Activated naive CD8-positive, alpha-beta T cell treated with anti-CD3 and anti-CD28 coated beads for 36 hours (primary cell): Measurements from ENCODE around the gene CACTIN. TPM values are rescaled to one million over a fixed set of nuclear protein-coding genes. Genes with fewer than 3 reads are reported as not detected.

ENCODE experiments used
- DNase-seq: peaks from one replicate; pipeline ENCODE4 v3.0.0; 2021
- H3K27ac Mint-ChIP-seq: one replicate; pipeline ENCODE4 v1.8.0; 2022; ENCODE audit warnings: mild to moderate bottlenecking, moderate library complexity, mixed read lengths
- H3K27me3 Mint-ChIP-seq: one replicate; pipeline ENCODE4 v1.8.0; 2022; ENCODE audit warnings: mild to moderate bottlenecking, mixed read lengths
- H3K36me3 Mint-ChIP-seq: one replicate; pipeline ENCODE4 v1.8.0; 2021; ENCODE audit warnings: mild to moderate bottlenecking, mixed read lengths
- H3K4me1 Mint-ChIP-seq: one replicate; pipeline ENCODE4 v1.8.0; 2021; ENCODE audit warnings: mixed read lengths
- H3K4me3 Mint-ChIP-seq: one replicate; pipeline ENCODE4 v1.8.0; 2022; ENCODE audit warnings: mild to moderate bottlenecking, moderate library complexity, mixed read lengths
- H3K9me3 Mint-ChIP-seq: one replicate; pipeline ENCODE4 v1.8.0; 2022; ENCODE audit warnings: mixed read lengths
- total RNA-seq, 2 experiments: library from RNA; stranded (reverse); gene quantifications; one replicate each; pipeline ENCODE4 v1.2.3, GENCODE V29; 2021

Gene CACTIN
- total RNA-seq, 2 experiments from 2014 or later, result 33.0 to 34.4 TPM

DNA sequence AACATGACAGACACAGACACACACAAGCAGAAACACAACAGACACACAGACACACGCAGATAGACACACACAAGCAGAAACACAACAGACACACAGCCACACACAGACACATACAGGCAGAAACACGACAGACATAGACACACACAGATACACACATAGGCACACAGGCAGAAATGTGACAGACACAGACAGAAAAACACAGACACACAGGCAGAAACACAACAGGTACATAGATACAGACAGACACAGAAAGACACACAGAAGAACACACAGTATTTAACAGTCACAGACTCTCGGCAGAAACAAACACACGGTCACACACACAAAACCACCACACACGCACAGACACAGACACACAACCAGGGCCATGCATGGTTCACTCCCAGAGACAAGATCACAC is 20.8 kb downstream of the CACTIN start:
- no peaks in the 10 kb centered on the region for H3K27me3 Mint-ChIP-seq
- H3K4me3 Mint-ChIP-seq, result no peak overlapping the region
- no peaks in the 10 kb centered on the region for H3K36me3 Mint-ChIP-seq
- H3K27ac Mint-ChIP-seq, result no peak overlapping the region
- no peaks in the 10 kb centered on the region for H3K9me3 Mint-ChIP-seq
- DNase-seq, result no peak
- H3K4me1 Mint-ChIP-seq, result peaks cover 7% of the 10 kb centered on the region

GRCh38 chr19:3605361-3605760 is 21.2 kb downstream of the CACTIN start:
- Mint-ChIP-seq H3K4me3 (no peak overlapping the region), H3K9me3 (no peaks in the 10 kb centered on the region), H3K4me1 (peaks cover 7% of the 10 kb centered on the region), H3K27me3 (no peaks in the 10 kb centered on the region), H3K27ac (no peak overlapping the region), H3K36me3 (no peaks in the 10 kb centered on the region)
- DNase-seq, result no peak

DNA sequence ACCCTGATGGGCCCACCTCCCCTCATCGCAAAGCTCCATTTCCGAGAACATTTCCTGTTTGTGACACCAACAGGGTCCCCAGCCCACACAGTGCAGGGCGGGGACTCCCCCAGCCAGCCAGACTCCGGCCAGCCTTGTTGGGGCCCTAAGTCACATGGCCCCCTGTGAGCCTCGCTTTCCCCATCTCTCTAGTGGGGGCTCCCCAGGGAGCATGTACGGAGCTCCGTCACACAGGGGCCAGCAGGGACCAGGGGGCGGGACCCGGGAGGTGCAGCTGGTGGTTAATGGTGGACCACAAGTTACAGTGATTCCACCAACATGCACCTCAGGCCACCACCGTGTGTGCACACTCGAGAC is 21.6 kb downstream of the CACTIN start:
- H3K27ac Mint-ChIP-seq, result no peak overlapping the region
- H3K4me3 Mint-ChIP-seq, result no peak overlapping the region
- H3K9me3 Mint-ChIP-seq, result no peaks in the 10 kb centered on the region
- peaks cover 1% of the 10 kb centered on the region for H3K36me3 Mint-ChIP-seq
- H3K27me3 Mint-ChIP-seq, result no peaks in the 10 kb centered on the region
- DNase-seq, result peak; percentile 65
- H3K4me1 Mint-ChIP-seq, result peaks cover 7% of the 10 kb centered on the region

DNA sequence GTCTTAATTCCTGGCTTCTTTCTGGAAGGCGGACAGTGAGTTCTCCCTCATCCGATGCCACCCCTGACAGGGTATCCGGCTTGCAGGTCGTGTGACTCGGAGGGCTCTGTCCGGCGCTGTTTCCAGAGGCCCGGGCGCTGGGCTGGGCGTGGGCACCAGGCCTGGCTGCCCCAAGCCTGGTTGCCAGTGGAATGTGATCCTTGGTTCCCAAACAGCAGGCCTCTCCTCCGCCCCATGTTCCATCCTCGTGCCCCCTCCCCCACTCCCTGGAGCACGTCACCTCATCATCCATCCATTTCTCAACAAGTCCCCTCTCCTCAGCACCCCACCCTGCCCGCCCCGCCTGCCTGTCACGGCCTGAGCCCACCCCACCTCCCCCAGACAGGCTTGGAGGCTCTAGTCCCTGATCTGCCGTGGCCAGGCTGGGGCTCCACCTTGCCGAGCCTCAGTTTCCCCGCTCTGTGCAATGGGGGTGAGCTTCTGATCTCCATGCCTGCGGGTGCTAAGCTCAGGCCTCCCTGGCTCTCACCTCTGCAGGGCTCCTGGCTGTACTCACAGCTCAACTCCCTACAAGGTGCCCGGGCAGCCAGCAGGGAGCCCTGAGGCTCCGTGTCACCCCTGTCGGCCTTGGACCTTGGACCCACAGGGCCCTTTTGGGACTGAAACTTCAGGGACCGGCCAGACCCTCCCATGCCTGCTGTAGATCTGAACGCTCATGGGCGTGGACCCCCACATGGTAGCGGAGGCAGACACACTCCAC is 22.2 kb downstream of the CACTIN start:
- H3K27ac Mint-ChIP-seq, result no peak overlapping the region
- no peaks in the 10 kb centered on the region for H3K9me3 Mint-ChIP-seq
- no peak overlapping the region for H3K4me3 Mint-ChIP-seq

GRCh38 chr19:3603121-3603811 is 23.3 kb downstream of the CACTIN start:
- Mint-ChIP-seq H3K27ac (peak overlapping the region; percentile 22), H3K4me1 (peaks cover 5% of the 10 kb centered on the region), H3K9me3 (no peaks in the 10 kb centered on the region), H3K36me3 (peaks cover 1% of the 10 kb centered on the region), H3K4me3 (no peak overlapping the region), H3K27me3 (no peaks in the 10 kb centered on the region)
- DNase-seq, result no peak

More for the DNA sequence above, 22.2 kb downstream of the CACTIN start:
- DNase-seq, result no peak
- Mint-ChIP-seq H3K27me3 (no peaks in the 10 kb centered on the region), H3K36me3 (peaks cover 1% of the 10 kb centered on the region), H3K4me1 (peaks cover 7% of the 10 kb centered on the region)

GRCh38 chr19:3601021-3601420 is 25.6 kb downstream of the CACTIN start:
- H3K36me3 Mint-ChIP-seq, result peaks cover 1% of the 10 kb centered on the region
- no peaks in the 10 kb centered on the region for H3K4me1 Mint-ChIP-seq
- no peak for DNase-seq
- no peak overlapping the region for H3K4me3 Mint-ChIP-seq
- H3K27me3 Mint-ChIP-seq, result no peaks in the 10 kb centered on the region
- no peaks in the 10 kb centered on the region for H3K9me3 Mint-ChIP-seq
- no peak overlapping the region for H3K27ac Mint-ChIP-seq

DNA sequence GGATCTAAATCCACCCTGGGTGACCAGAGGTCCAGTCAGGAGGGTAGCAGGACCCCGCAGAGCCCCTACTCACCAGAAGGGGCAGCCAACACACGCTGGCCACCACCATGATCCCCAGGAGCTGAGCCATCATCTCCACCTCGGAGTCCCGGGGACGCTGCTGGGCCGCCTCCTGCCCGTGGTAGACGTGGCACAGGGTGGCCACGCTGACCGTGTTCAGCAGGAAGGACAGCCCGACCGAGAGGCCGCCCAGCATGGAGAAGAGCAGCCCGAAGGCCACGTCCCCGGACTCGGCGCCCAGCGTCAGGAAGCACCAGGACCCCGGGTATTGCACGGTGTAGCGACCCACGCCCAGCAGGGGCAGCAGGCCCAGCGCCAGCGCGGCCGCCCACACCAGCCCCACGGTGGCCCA is 26.8 kb downstream of the CACTIN start:
- Mint-ChIP-seq H3K36me3 (peaks cover 1% of the 10 kb centered on the region), H3K9me3 (no peaks in the 10 kb centered on the region), H3K4me1 (no peaks in the 10 kb centered on the region), H3K4me3 (no peak overlapping the region), H3K27ac (no peak overlapping the region), H3K27me3 (no peaks in the 10 kb centered on the region)
- no peak for DNase-seq

- Mint-ChIP-seq H3K36me3 (peaks cover 1% of the 10 kb centered on the region), H3K4me1 (peaks cover 2% of the 10 kb centered on the region), H3K27me3 (no peaks in the 10 kb centered on the region), H3K4me3 (no peak overlapping the region), H3K9me3 (no peaks in the 10 kb centered on the region), H3K27ac (no peak overlapping the region)
- DNase-seq, result no peak
Measured at GRCh38 chr19:3595521-3596061, 31.0 kb downstream of the CACTIN start.

DNA sequence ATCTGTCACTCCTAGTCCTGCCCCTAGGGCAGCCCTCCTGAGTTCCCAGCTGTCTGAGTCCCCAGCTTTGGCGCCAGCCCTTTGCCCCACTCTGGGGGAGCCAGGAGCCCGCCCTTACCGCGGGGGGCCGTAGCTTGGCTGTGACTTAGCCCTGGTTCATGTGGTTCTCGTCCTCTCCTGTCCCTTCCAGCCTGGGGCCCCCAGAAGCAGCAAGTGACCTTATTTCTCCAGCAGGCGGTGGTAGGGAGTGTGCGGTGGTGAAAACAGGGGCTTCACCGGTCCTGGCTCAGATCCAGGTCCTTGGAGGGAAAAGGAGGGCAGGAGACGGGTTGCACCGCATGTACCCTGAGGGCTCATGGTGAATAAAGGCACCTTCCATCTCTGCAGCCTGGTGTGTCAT is 33.4 kb downstream of the CACTIN start:
- Mint-ChIP-seq H3K9me3 (no peaks in the 10 kb centered on the region), H3K4me1 (peaks cover 2% of the 10 kb centered on the region), H3K36me3 (no peaks in the 10 kb centered on the region), H3K27ac (no peak overlapping the region), H3K4me3 (no peak overlapping the region), H3K27me3 (no peaks in the 10 kb centered on the region)
- DNase-seq, result no peak

DNA sequence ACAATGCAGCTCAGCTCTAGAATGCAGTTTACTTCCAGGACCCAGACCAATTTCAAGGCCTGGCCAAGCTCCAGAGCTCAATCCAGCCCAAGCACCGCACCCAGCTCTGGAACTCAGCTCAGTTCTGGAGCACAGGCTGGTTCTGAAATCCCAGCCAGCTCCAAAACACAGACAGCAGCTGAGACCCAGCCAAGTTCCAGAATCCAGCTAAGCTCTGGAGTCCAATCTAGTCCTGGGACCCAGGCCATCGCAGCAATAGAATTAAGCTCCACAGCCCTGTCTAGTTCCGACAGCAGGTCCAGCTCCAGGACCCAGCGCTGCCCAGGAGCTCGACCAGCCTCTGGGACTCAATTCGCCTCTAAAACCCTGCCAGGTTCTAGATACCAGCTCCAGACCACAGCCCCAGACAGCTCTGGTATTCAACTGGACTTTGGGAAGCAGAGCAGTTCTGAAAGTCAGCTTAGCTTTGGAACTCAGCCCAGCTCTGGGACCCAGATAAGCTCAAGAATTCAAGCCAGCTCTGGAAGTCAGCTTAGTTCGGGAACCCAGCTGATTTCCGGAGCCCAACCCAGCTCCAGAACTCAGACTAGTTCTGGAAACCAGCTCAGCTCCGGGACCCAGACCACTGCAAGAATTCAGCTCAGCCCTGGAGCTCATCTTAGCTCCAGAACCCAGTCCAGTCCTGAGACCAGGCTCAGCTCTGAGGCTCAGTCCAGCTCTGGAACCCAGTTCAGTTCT is 34.5 kb downstream of the CACTIN start:
- Mint-ChIP-seq H3K9me3 (no peaks in the 10 kb centered on the region), H3K36me3 (no peaks in the 10 kb centered on the region), H3K27ac (no peak overlapping the region), H3K27me3 (no peaks in the 10 kb centered on the region), H3K4me3 (no peak overlapping the region), H3K4me1 (peaks cover 2% of the 10 kb centered on the region)
- no peak for DNase-seq

- DNase-seq, result no peak
- no peaks in the 10 kb centered on the region for H3K27me3 Mint-ChIP-seq
- H3K9me3 Mint-ChIP-seq, result no peaks in the 10 kb centered on the region
- H3K4me1 Mint-ChIP-seq, result peaks cover 2% of the 10 kb centered on the region
- no peaks in the 10 kb centered on the region for H3K36me3 Mint-ChIP-seq
- no peak overlapping the region for H3K27ac Mint-ChIP-seq
- H3K4me3 Mint-ChIP-seq, result no peak overlapping the region
Measured at GRCh38 chr19:3590991-3591659, 35.5 kb downstream of the CACTIN start.

DNA sequence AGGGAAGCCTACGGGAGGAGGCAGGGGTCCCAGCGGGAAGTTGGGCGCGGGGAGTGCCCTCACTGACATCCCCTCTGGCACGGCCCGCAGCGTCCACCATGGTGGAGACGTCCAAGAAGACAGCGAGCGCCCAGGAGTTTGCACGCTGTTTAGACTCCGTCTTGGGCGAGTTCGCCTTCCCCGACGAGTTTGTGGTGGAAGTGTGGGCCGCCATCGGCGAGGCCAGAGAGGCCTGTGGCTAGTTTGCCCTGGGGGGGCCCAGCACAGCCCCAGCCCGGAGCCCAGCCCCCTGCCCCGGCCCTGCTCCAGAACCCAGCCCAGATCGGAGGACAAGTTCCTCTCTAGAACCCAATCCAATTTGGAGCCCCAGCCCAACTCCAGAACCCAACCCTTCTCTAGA is 36.6 kb downstream of the CACTIN start:
- DNase-seq, result no peak
- Mint-ChIP-seq H3K36me3 (no peaks in the 10 kb centered on the region), H3K4me1 (peaks cover 2% of the 10 kb centered on the region), H3K9me3 (no peaks in the 10 kb centered on the region), H3K27me3 (no peaks in the 10 kb centered on the region), H3K4me3 (no peak overlapping the region), H3K27ac (no peak overlapping the region)

GRCh38 chr19:3589439-3589838 is 37.2 kb downstream of the CACTIN start:
- no peaks in the 10 kb centered on the region for H3K27me3 Mint-ChIP-seq
- H3K36me3 Mint-ChIP-seq, result no peaks in the 10 kb centered on the region
- H3K9me3 Mint-ChIP-seq, result no peaks in the 10 kb centered on the region
- no peak for DNase-seq
- no peak overlapping the region for H3K4me3 Mint-ChIP-seq
- H3K27ac Mint-ChIP-seq, result no peak overlapping the region
- peaks cover 2% of the 10 kb centered on the region for H3K4me1 Mint-ChIP-seq

DNA sequence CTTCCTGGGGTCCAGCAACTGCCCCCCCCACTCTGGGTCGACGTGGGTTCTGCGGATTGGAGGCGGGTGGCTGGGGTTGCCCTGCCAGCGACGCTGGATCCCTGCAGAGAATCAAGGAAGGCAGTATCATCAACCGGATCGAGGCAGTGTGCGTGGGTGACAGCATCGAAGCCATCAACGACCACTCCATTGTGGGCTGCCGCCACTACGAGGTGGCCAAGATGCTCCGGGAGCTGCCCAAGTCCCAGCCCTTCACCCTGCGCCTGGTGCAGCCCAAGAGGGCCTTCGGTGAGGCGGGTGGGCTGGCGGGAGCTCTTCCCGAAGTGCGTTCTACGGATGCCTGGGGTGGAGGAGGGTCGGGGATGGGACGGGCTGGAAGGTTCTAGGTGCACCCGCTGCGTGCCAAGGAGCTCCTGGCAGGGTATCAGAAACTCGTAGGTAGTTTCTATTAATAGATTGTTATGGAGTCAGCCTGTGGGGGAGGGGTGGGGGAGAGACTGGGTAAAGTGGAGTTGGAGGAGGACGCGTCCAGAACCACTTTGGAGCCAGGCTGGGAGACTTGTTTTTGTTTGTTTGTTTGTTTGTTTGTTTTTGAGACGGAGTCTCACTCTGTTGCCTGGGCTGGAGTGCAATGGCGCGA is 39.8 kb downstream of the CACTIN start:
- Mint-ChIP-seq H3K27ac (no peak overlapping the region), H3K4me3 (no peak overlapping the region), H3K27me3 (no peaks in the 10 kb centered on the region), H3K9me3 (no peaks in the 10 kb centered on the region), H3K36me3 (no peaks in the 10 kb centered on the region), H3K4me1 (no peaks in the 10 kb centered on the region)
- DNase-seq, result no peak
